IMR-90 (cell line): ENCODE measurements around the gene SBK3. TPM values are rescaled to one million over a fixed set of nuclear protein-coding genes. Genes with fewer than 3 reads are reported as not detected.

Source experiments
- ATAC-seq: fragments of 200-7000 bp; cut with Tn5 transposase; 2 replicates; pipeline ENCODE4 v1.9.1; 2020; ENCODE audit warnings: low read depth, mild to moderate bottlenecking, moderate library complexity
- BruUV-seq: library from RNA; stranded (reverse); fragments of 400-500 nt; replicated peaks from 2 replicates; lab custom pipeline; 2021; lab: Mats Ljungman, UMichigan
- CTCF ChIA-PET: fragments of 300-600 bp; formaldehyde crosslinking; extraction: SDS; loops from one replicate; lab custom pipeline; 2021; ENCODE audit warnings: antibody characterized with exemption; lab: Yijun Ruan, JAX
- POLR2A ChIA-PET: fragments of 300-600 bp; sonication (Branson Sonifier 250); formaldehyde crosslinking; loops from one replicate; lab custom pipeline; 2022; ENCODE audit warnings: antibody characterized with exemption; ENCODE audit not compliant: unreplicated experiment; lab: Charles Lee
- DNase-seq: peaks from one replicate; pipeline ENCODE4 v3.0.0; 2013
- H2AFZ ChIP-seq: replicated peaks from 2 replicates; pipeline ENCODE3; 2013; ENCODE audit warnings: low read length, mild to moderate bottlenecking; ENCODE audit not compliant: poor library complexity
- H2AK5ac ChIP-seq: 2 replicates; pipeline ENCODE4 v1.6.1; 2013; ENCODE audit warnings: low read depth, low read length, inconsistent platforms
- H2AK9ac ChIP-seq: replicated peaks from 2 replicates; pipeline ENCODE3; 2013; ENCODE audit warnings: mild to moderate bottlenecking, low read depth, low read length, moderate library complexity; ENCODE audit not compliant: poor library complexity
- H2BK120ac ChIP-seq: 2 replicates; pipeline ENCODE4 v1.6.1; 2013; ENCODE audit warnings: low read depth, low read length, inconsistent platforms
- H2BK15ac ChIP-seq: 3 replicates; pipeline ENCODE4 v1.6.1; 2013; ENCODE audit warnings: low read depth, low read length, inconsistent platforms
- H2BK20ac ChIP-seq: 2 replicates; pipeline ENCODE4 v1.6.1; 2013; ENCODE audit warnings: low read depth, mild to moderate bottlenecking, inconsistent platforms, low read length, moderate library complexity
- H2BK5ac ChIP-seq: 2 replicates; pipeline ENCODE4 v1.6.1; 2013; ENCODE audit warnings: mild to moderate bottlenecking, low read depth, low read length, inconsistent platforms; ENCODE audit not compliant: poor library complexity, severe bottlenecking
- H3K14ac ChIP-seq: replicated peaks from 2 replicates; pipeline ENCODE4 v1.6.1; 2013; ENCODE audit warnings: low read depth, low read length, inconsistent platforms
- H3K18ac ChIP-seq: 2 replicates; pipeline ENCODE4 v1.6.1; 2013; ENCODE audit warnings: low read depth, low read length, control low read depth
- H3K23ac ChIP-seq: 2 replicates; pipeline ENCODE4 v1.6.1; 2013; ENCODE audit warnings: low read depth, low read length, inconsistent platforms
- H3K27ac ChIP-seq: 2 replicates; pipeline ENCODE4 v1.5.1; 2013; ENCODE audit warnings: mild to moderate bottlenecking, control low read depth, low read length; ENCODE audit not compliant: insufficient read depth
- H3K27me3 ChIP-seq: 2 replicates; pipeline ENCODE4 v1.6.1; 2013; ENCODE audit warnings: low read length; ENCODE audit not compliant: control insufficient read depth, insufficient read depth
- H3K36me3 ChIP-seq: 2 replicates; pipeline ENCODE4 v1.6.1; 2013; ENCODE audit warnings: low read length, mixed read lengths; ENCODE audit not compliant: control insufficient read depth, insufficient read depth
- H3K4ac ChIP-seq: 2 replicates; pipeline ENCODE4 v1.6.1; 2013; ENCODE audit warnings: low read depth, low read length, inconsistent platforms
- H3K4me1 ChIP-seq: 2 replicates; pipeline ENCODE4 v1.6.1; 2013; ENCODE audit warnings: low read length, mixed read lengths; ENCODE audit not compliant: control insufficient read depth, insufficient read depth
- H3K4me2 ChIP-seq: 2 replicates; pipeline ENCODE4 v1.6.1; 2013; ENCODE audit warnings: low read depth, mild to moderate bottlenecking, control low read depth, low read length, moderate library complexity
- H3K4me3 ChIP-seq: 2 replicates; pipeline ENCODE4 v1.5.1; 2013; ENCODE audit warnings: low read depth, mild to moderate bottlenecking, control low read depth, low read length, moderate library complexity; ENCODE audit not compliant: insufficient read depth
- H3K56ac ChIP-seq: 2 replicates; pipeline ENCODE4 v1.6.1; 2013; ENCODE audit warnings: low read length, inconsistent platforms; ENCODE audit not compliant: insufficient read depth; ENCODE audit errors: extremely low read depth
- H3K79me1 ChIP-seq, 2 experiments: 2 replicates each; pipeline ENCODE4 v1.6.1; 2013; ENCODE audit warnings: low read length in 2 of 2, inconsistent platforms in 1 of 2, low read depth in 1 of 2
- H3K9ac ChIP-seq: 2 replicates; pipeline ENCODE4 v1.6.1; 2013; ENCODE audit warnings: low read depth, low read length, control low read depth
- H3K9me1 ChIP-seq: 2 replicates; pipeline ENCODE4 v1.6.1; 2013; ENCODE audit warnings: low read length, inconsistent platforms; ENCODE audit not compliant: insufficient read depth
- H3K9me3 ChIP-seq: 2 replicates; pipeline ENCODE4 v1.6.1; 2013; ENCODE audit warnings: low read length; ENCODE audit not compliant: control insufficient read depth, insufficient read depth
- H4K20me1 ChIP-seq: 2 replicates; pipeline ENCODE4 v1.6.1; 2013; ENCODE audit warnings: low read length, inconsistent platforms; ENCODE audit not compliant: insufficient read depth
- H4K5ac ChIP-seq: 2 replicates; pipeline ENCODE4 v1.6.1; 2013; ENCODE audit warnings: mild to moderate bottlenecking, low read depth, low read length, control low read depth
- H4K8ac ChIP-seq, 2 experiments: 2 replicates each; pipeline ENCODE4 v1.6.1; 2013; ENCODE audit warnings: low read depth in 2 of 2, low read length in 2 of 2, control low read depth in 1 of 2, inconsistent platforms in 1 of 2
- H4K91ac ChIP-seq: 2 replicates; pipeline ENCODE4 v1.6.1; 2013; ENCODE audit warnings: low read depth, low read length, inconsistent platforms; ENCODE audit not compliant: insufficient read depth
- BHLHE40 ChIP-seq: fragments of 150-350 bp; IDR thresholded peaks from 2 replicates; pipeline ENCODE4 v1.6.1; 2016; ENCODE audit warnings: mild to moderate bottlenecking, low read depth, low read length
- CEBPB ChIP-seq: IDR thresholded peaks from 2 replicates; pipeline ENCODE4 v1.6.1; 2012; ENCODE audit warnings: low read depth, low read length, improper control_type of control experiment
- CHD1 ChIP-seq: IDR thresholded peaks from 2 replicates; pipeline ENCODE4 v1.6.1; 2012; ENCODE audit warnings: low read depth, low read length, improper control_type of control experiment
- CTCF ChIP-seq: conservative IDR thresholded peaks from 2 replicates; pipeline ENCODE4 v1.5.1; 2012; ENCODE audit warnings: mild to moderate bottlenecking, low read depth, low read length, improper control_type of control experiment
- ELK1 ChIP-seq: fragments of 150-350 bp; IDR thresholded peaks from 2 replicates; pipeline ENCODE4 v1.6.1; 2016; ENCODE audit warnings: low read depth, mild to moderate bottlenecking, low read length, moderate library complexity, borderline replicate concordance
- FOS ChIP-seq: fragments of 150-350 bp; IDR thresholded peaks from 2 replicates; pipeline ENCODE4 v1.6.1; 2016; ENCODE audit warnings: low read depth, low read length
- MAFK ChIP-seq: IDR thresholded peaks from 2 replicates; pipeline ENCODE4 v1.6.1; 2012; ENCODE audit warnings: low read depth, low read length, improper control_type of control experiment
- MAZ ChIP-seq: IDR thresholded peaks from 2 replicates; pipeline ENCODE4 v1.6.1; 2012; ENCODE audit warnings: low read depth, mild to moderate bottlenecking, low read length, improper control_type of control experiment, moderate library complexity, borderline replicate concordance
- MXI1 ChIP-seq: IDR thresholded peaks from 2 replicates; pipeline ENCODE4 v1.6.1; 2012; ENCODE audit warnings: low read depth, mild to moderate bottlenecking, low read length, moderate library complexity, borderline replicate concordance
- NFE2L2 ChIP-seq: fragments of 150-350 bp; IDR thresholded peaks from 2 replicates; pipeline ENCODE4 v1.6.1; 2016; ENCODE audit warnings: low read depth, mild to moderate bottlenecking, low read length
- POLR2A ChIP-seq: IDR thresholded peaks from 2 replicates; pipeline ENCODE4 v1.6.1; 2012; ENCODE audit warnings: mild to moderate bottlenecking, low read depth, low read length
- RAD21 ChIP-seq: IDR thresholded peaks from 2 replicates; pipeline ENCODE4 v1.6.1; 2012; ENCODE audit warnings: low read length, improper control_type of control experiment
- RFX5 ChIP-seq: IDR thresholded peaks from 2 replicates; pipeline ENCODE4 v1.8.0; 2012; ENCODE audit warnings: low read depth, mild to moderate bottlenecking, low read length, moderate library complexity
- SMC3 ChIP-seq: fragments of 150-350 bp; IDR thresholded peaks from 2 replicates; pipeline ENCODE4 v1.6.1; 2016; ENCODE audit warnings: low read depth, mild to moderate bottlenecking, antibody characterized with exemption, low read length, moderate library complexity
- USF2 ChIP-seq: fragments of 150-350 bp; IDR thresholded peaks from 2 replicates; pipeline ENCODE4 v1.6.1; 2017; ENCODE audit warnings: mild to moderate bottlenecking, antibody characterized with exemption, low read length, low read depth
- WGBS, 2 experiments: methylation state at CpG; one replicate each; pipeline versions ENCODE4 v1.1.5 to v1.1.7; 2013; ENCODE audit warnings: missing lambda C conversion rate in 2 of 2; ENCODE audit not compliant: insufficient read length in 1 of 2; ENCODE audit errors: extremely low coverage in 2 of 2; 5-methylcytosine and 5-hydroxymethylcytosine counted together
- dilution Hi-C: fragments of 300-500 bp; cut with HindIII; formaldehyde crosslinking; loops from one replicate; pipeline ENCODE4 v1.14.3; 2018; ENCODE audit warnings: low sequenced_read_pairs; ENCODE audit not compliant: unreplicated experiment
- in situ Hi-C: fragments of 300-500 bp; cut with MboI; formaldehyde crosslinking; loops from 3 replicates; pipeline ENCODE4 v1.14.3; 2019; ENCODE audit warnings: low sequenced_read_pairs, inconsistent platforms, mixed read lengths
- intact Hi-C: fragments of 100-400 bp; cut with micrococcal nuclease; formaldehyde crosslinking; loops from 2 replicates; pipeline ENCODE4 v1.10.0; 2022
- polyA plus RNA-seq, 3 experiments: library from polyadenylated mRNA; depleted of rRNA; stranded (reverse); fragments of >200 nt; gene quantifications; 2 replicates each; pipeline ENCODE4 v1.2.3, GENCODE V29; 2012; ENCODE audit warnings: low replicate concordance in 1 of 3
- total RNA-seq: library from RNA; depleted of rRNA; stranded (reverse); fragments of >200 nt; gene quantifications from 2 replicates; pipeline ENCODE4 v1.2.3, GENCODE V29; 2012

The SBK3 gene
- total and polyA plus RNA-seq, 2 of the 4 experiments (the other 2 are of a cell fraction), result 0.05 to 0.18 TPM

- Histone ChIP-seq H3K4me2 (no peak overlapping the region), H3K9me3 (no peaks in the 10 kb centered on the region), H3K9me1 (peaks cover 3% of the 10 kb centered on the region), H3K4me1 (peaks cover 28% of the 10 kb centered on the region), H2BK15ac (no peak overlapping the region; the same call in 2 of the 3 replicates), H3K14ac (no peak overlapping the region), H4K5ac (no peak overlapping the region), H2BK120ac (no peak overlapping the region), H3K36me3 (0 out of 2 replicates have a peak, but pooled peaks cover 3% of the 10 kb centered on the region), H3K79me1 (peaks cover 0 to 25% of the 10 kb centered on the region in 2 experiments), H2BK5ac (no peak overlapping the region), H4K91ac (no peak overlapping the region), H3K27ac (no peak overlapping the region), H3K18ac (no peak overlapping the region), H3K4ac (peak overlapping the region; percentile 9; the same call in 1 of the 2 replicates), H4K8ac (no peak overlapping the region; a peak in 2 of 4 replicates), H3K23ac (no peak overlapping the region), H3K27me3 (no peaks in the 10 kb centered on the region), H3K56ac (no peak overlapping the region), H2AK9ac (peak overlapping the region; percentile 15), H4K20me1 (no peaks in the 10 kb centered on the region), H2AK5ac (0 out of 2 replicates have a peak overlapping the region, but pooled peaks have one; percentile 32), H3K9ac (no peak overlapping the region), H3K4me3 (no peak overlapping the region), H2AFZ (no peak overlapping the region), H2BK20ac (peak overlapping the region; percentile 72; the same call in 1 of the 2 replicates)
- dilution Hi-C loops, result no loop called here
- POLR2A ChIA-PET, result interaction anchor here (0.5 kb wide), 1 partner anchor 132 kb away, joined by 10 read pairs; the partner anchor contains the start of gene ZNF784
- intact Hi-C loops, result no loop called here
- no TSS peak for BruUV-seq
- in situ Hi-C loops, result loop anchor here (25.0 kb wide), 1 partner anchor 1030 kb away; the partner anchor contains the start of genes CDC42EP5 and LENG9
- CTCF ChIA-PET, result interaction anchor here (0.6 to 3.1 kb wide), 2 partner anchors 12 to 96 kb away, joined by 4 to 16 read pairs; no protein-coding TSS in a partner anchor
- ATAC-seq (no peak), DNase-seq (no peak)
- WGBS, 2 experiments, result no CpG with 5 or more reads among the region's 12 CpGs
- TF ChIP-seq ELK1 (no peak), CTCF (no peak), POLR2A (no peak), USF2 (no peak), NFE2L2 (no peak), CHD1 (no peak), MXI1 (no peak), FOS (no peak), MAZ (no peak), SMC3 (no peak), RAD21 (no peak), MAFK (no peak), RFX5 (no peak), CEBPB (no peak), BHLHE40 (no peak)
These were observed 52.9 kb downstream of the SBK3 start for GRCh38 chr19:55492362-55492944.
